PC-9 (cell line): ENCODE results near the gene ARHGAP6. TPM values are rescaled to one million over a fixed set of nuclear protein-coding genes. Genes with fewer than 3 reads are reported as not detected.

ENCODE experiments used
- BruUV-seq: library from RNA; stranded (reverse); fragments of 400-500 nt; replicated peaks from 2 replicates; lab custom pipeline; 2021; lab: Mats Ljungman, UMichigan
- CTCF ChIA-PET: fragments of 300-600 bp; sonication (Branson Sonifier 250); formaldehyde crosslinking; loops from one replicate; lab custom pipeline; 2022; ENCODE audit warnings: antibody characterized with exemption; lab: Charles Lee
- POLR2A ChIA-PET: fragments of 300-600 bp; sonication (Branson Sonifier 250); formaldehyde crosslinking; loops from one replicate; lab custom pipeline; 2022; ENCODE audit warnings: antibody characterized with exemption; ENCODE audit not compliant: unreplicated experiment; lab: Charles Lee
- DNase-seq, 2 experiments: peaks; one replicate each; pipeline versions ENCODE4 v3.0.0 to v3.0.0-alpha.2; 2015 to 2022; ENCODE audit warnings: mixed read lengths in 1 of 2
- H2AFZ ChIP-seq: fragments of 200-600 bp; sonication (generic); 2 replicates; pipeline ENCODE4 v1.8.1; 2017; ENCODE audit warnings: antibody characterized with exemption
- H3F3A ChIP-seq: fragments of 200-600 bp; sonication (generic); 2 replicates; pipeline ENCODE4 v1.8.1; 2017; ENCODE audit warnings: antibody characterized with exemption, mild to moderate bottlenecking, low read depth; ENCODE audit not compliant: insufficient read depth
- H3K27ac ChIP-seq: fragments of 200-600 bp; sonication (generic); 2 replicates; pipeline ENCODE4 v1.6.1; 2016; ENCODE audit warnings: mixed run types
- H3K27me3 ChIP-seq: fragments of 200-600 bp; sonication (generic); 2 replicates; pipeline ENCODE4 v1.6.1; 2016; ENCODE audit warnings: low read depth, mixed run types; ENCODE audit not compliant: insufficient read depth
- H3K36me3 ChIP-seq: fragments of 200-600 bp; sonication (generic); 2 replicates; pipeline ENCODE4 v1.6.1; 2016; ENCODE audit warnings: low read depth, mixed run types
- H3K4me1 ChIP-seq: fragments of 200-600 bp; sonication (generic); replicated peaks from 2 replicates; pipeline ENCODE4 v1.6.1; 2016; ENCODE audit warnings: mixed run types; ENCODE audit not compliant: insufficient read depth
- H3K4me2 ChIP-seq: fragments of 200-600 bp; sonication (generic); 2 replicates; pipeline ENCODE4 v1.6.1; 2017; ENCODE audit warnings: mixed run types
- H3K4me3 ChIP-seq: fragments of 200-600 bp; sonication (generic); 2 replicates; pipeline ENCODE4 v1.6.1; 2016; ENCODE audit warnings: mixed run types
- H3K79me2 ChIP-seq: fragments of 200-600 bp; sonication (generic); 2 replicates; pipeline ENCODE4 v1.6.1; 2017; ENCODE audit warnings: low read depth, mixed run types
- H3K9me2 ChIP-seq: fragments of 200-600 bp; sonication (generic); 2 replicates; pipeline ENCODE4 v1.8.1; 2017; ENCODE audit warnings: mild to moderate bottlenecking; ENCODE audit not compliant: insufficient read depth
- H3K9me3 ChIP-seq: fragments of 200-600 bp; sonication (generic); 2 replicates; pipeline ENCODE4 v1.8.1; 2016; ENCODE audit warnings: low read depth; ENCODE audit not compliant: insufficient read depth
- H4K20me1 ChIP-seq: fragments of 200-600 bp; sonication (generic); 2 replicates; pipeline ENCODE4 v1.8.1; 2017; ENCODE audit not compliant: insufficient read depth
- CTCF ChIP-seq: fragments of 200-600 bp; sonication (generic); conservative IDR thresholded peaks from 2 replicates; pipeline ENCODE4 v1.6.1; 2017; ENCODE audit warnings: mixed run types, antibody characterized with exemption, mild to moderate bottlenecking, moderate library complexity
- EZH2 ChIP-seq: fragments of 200-600 bp; sonication (generic); IDR thresholded peaks from 2 replicates; pipeline ENCODE4 v1.8.0; 2017; ENCODE audit warnings: antibody characterized with exemption, low read depth
- intact Hi-C: fragments of 100-400 bp; cut with micrococcal nuclease; formaldehyde crosslinking; loops from one replicate; pipeline ENCODE4 v1.10.0; 2022; ENCODE audit not compliant: unreplicated experiment
- total RNA-seq: library from RNA; stranded (reverse); gene quantifications from 2 replicates; pipeline ENCODE4 v1.2.3, GENCODE V29; 2021

Gene ARHGAP6
- total RNA-seq, 1 experiment from 2014 or later, result not detected

DNA sequence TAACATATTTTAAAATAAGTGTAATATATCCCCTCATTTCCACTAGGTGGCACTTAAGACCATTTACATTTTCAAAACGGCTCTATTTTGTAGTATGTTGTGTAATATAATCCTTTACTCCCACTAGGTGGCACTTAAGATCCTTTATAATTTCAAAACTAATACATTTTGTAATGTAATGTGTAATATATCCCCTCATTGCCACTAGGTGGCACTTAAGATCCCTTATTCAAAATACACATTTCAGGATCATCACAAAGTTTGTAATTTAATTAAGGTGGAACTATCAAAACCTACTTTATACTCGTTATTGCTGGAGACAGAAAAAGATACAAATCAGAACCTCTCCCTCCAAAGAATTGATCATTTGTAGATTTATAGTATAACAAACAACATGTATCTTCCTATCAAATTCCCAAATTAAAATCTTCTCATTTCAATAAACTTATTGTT lies 132.5 kb downstream of the ARHGAP6 start:
- H3K4me1 ChIP-seq, result no peaks in the 10 kb centered on the region
- no peaks in the 10 kb centered on the region for H3K79me2 ChIP-seq
- H3F3A ChIP-seq, result no peaks in the 10 kb centered on the region
- no peak overlapping the region for H3K4me2 ChIP-seq
- ChIA-PET POLR2A (no interaction called here), CTCF (no interaction called here)
- peak; percentile 88 for TF ChIP-seq CTCF
- TF ChIP-seq EZH2, result no peak
- H3K9me2 ChIP-seq, result no peaks in the 10 kb centered on the region
- DNase-seq, result peak in 1 of 2 experiments; percentile 76
- H3K27ac ChIP-seq, result no peak overlapping the region
- intact Hi-C loops, result loop anchor here (1.0 to 10.0 kb wide), 7 partner anchors 189 to 1341 kb away; partner anchors contain the start of gene MSL3
- H2AFZ ChIP-seq, result no peak overlapping the region
- no peak overlapping the region for H3K4me3 ChIP-seq
- H4K20me1 ChIP-seq, result no peaks in the 10 kb centered on the region
- BruUV-seq, result no TSS peak
- H3K27me3 ChIP-seq, result no peaks in the 10 kb centered on the region
- H3K9me3 ChIP-seq, result no peaks in the 10 kb centered on the region
- no peaks in the 10 kb centered on the region for H3K36me3 ChIP-seq

GRCh38 chrX:11532291-11533078 lies 133.2 kb downstream of the ARHGAP6 start:
- no peaks in the 10 kb centered on the region for H3K36me3 ChIP-seq
- H3K4me3 ChIP-seq, result no peak overlapping the region
- H3K27me3 ChIP-seq, result no peaks in the 10 kb centered on the region
- no peak for DNase-seq
- no peak overlapping the region for H2AFZ ChIP-seq
- H3K4me2 ChIP-seq, result no peak overlapping the region
- H4K20me1 ChIP-seq, result no peaks in the 10 kb centered on the region
- no peaks in the 10 kb centered on the region for H3K9me2 ChIP-seq
- ChIA-PET CTCF (interaction anchor here (0.9 kb wide), 1 partner anchor 151 kb away, joined by 4 read pairs; no protein-coding TSS in a partner anchor), POLR2A (no interaction called here)
- no peaks in the 10 kb centered on the region for H3F3A ChIP-seq
- no TSS peak for BruUV-seq
- H3K79me2 ChIP-seq, result no peaks in the 10 kb centered on the region
- no peak for TF ChIP-seq EZH2
- TF ChIP-seq CTCF, result no peak
- no peaks in the 10 kb centered on the region for H3K4me1 ChIP-seq
- no peak overlapping the region for H3K27ac ChIP-seq
- H3K9me3 ChIP-seq, result no peaks in the 10 kb centered on the region
- intact Hi-C loops, result loop anchor here (1.0 to 10.0 kb wide), 7 partner anchors 190 to 1340 kb away; partner anchors contain the start of gene MSL3

GRCh38 chrX:11531226-11531625 lies 134.5 kb downstream of the ARHGAP6 start:
- Histone ChIP-seq H3K4me1 (no peaks in the 10 kb centered on the region), H3F3A (no peaks in the 10 kb centered on the region), H4K20me1 (no peaks in the 10 kb centered on the region), H3K27me3 (no peaks in the 10 kb centered on the region), H3K9me2 (no peaks in the 10 kb centered on the region), H3K36me3 (no peaks in the 10 kb centered on the region), H2AFZ (no peak overlapping the region), H3K4me2 (no peak overlapping the region), H3K79me2 (no peaks in the 10 kb centered on the region), H3K9me3 (no peaks in the 10 kb centered on the region), H3K27ac (no peak overlapping the region), H3K4me3 (no peak overlapping the region)
- TF ChIP-seq CTCF (no peak), EZH2 (no peak)
- intact Hi-C loops, result loop anchor here (1.0 to 10.0 kb wide), 6 partner anchors 191 to 1339 kb away; partner anchors contain the start of gene MSL3
- no peak for DNase-seq
- POLR2A ChIA-PET, result no interaction called here
- BruUV-seq, result no TSS peak
- CTCF ChIA-PET, result interaction anchor here (0.9 kb wide), 1 partner anchor 150 kb away, joined by 4 read pairs; no protein-coding TSS in a partner anchor
